ENCODE measurements around the gene FMO4. TPM values are rescaled to one million over a fixed set of nuclear protein-coding genes. Genes with fewer than 3 reads are reported as not detected.

FMO4 gene
- total and polyA plus RNA-seq, 2 experiments from 2014 or later, result 3.1 to 3.4 TPM

DNA sequence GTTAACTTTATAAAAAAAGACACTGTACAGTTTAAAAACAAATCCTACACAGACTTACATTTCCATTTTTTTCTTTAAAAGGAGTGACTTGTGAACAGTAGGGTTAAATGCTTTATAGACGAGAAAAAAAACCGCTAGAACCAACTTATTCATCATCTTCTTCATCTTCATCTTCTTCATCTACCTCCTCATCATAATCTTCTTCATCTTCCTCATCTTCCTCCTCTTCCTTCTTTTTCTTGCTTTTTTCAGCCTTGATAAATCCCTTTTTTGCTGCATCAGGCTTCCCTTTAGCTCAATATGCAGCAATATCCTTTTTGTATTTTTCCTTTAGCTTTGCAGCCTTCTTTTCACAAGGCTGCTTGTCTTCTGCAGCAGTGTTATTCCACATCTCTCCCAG, 43.2 kb upstream of the FMO4 start (continued):
- TF ChIP-seq, protein P1, sequence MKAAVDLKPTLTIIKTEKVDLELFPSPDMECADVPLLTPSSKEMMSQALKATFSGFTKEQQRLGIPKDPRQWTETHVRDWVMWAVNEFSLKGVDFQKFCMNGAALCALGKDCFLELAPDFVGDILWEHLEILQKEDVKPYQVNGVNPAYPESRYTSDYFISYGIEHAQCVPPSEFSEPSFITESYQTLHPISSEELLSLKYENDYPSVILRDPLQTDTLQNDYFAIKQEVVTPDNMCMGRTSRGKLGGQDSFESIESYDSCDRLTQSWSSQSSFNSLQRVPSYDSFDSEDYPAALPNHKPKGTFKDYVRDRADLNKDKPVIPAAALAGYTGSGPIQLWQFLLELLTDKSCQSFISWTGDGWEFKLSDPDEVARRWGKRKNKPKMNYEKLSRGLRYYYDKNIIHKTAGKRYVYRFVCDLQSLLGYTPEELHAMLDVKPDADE (IDR thresholded peaks at IDR 0.05), result no peak
- no peak for TF ChIP-seq ZNF114 (CRISPR knock-in tag; IDR thresholded peaks at IDR 0.05)
- TF ChIP-seq, protein P2, sequence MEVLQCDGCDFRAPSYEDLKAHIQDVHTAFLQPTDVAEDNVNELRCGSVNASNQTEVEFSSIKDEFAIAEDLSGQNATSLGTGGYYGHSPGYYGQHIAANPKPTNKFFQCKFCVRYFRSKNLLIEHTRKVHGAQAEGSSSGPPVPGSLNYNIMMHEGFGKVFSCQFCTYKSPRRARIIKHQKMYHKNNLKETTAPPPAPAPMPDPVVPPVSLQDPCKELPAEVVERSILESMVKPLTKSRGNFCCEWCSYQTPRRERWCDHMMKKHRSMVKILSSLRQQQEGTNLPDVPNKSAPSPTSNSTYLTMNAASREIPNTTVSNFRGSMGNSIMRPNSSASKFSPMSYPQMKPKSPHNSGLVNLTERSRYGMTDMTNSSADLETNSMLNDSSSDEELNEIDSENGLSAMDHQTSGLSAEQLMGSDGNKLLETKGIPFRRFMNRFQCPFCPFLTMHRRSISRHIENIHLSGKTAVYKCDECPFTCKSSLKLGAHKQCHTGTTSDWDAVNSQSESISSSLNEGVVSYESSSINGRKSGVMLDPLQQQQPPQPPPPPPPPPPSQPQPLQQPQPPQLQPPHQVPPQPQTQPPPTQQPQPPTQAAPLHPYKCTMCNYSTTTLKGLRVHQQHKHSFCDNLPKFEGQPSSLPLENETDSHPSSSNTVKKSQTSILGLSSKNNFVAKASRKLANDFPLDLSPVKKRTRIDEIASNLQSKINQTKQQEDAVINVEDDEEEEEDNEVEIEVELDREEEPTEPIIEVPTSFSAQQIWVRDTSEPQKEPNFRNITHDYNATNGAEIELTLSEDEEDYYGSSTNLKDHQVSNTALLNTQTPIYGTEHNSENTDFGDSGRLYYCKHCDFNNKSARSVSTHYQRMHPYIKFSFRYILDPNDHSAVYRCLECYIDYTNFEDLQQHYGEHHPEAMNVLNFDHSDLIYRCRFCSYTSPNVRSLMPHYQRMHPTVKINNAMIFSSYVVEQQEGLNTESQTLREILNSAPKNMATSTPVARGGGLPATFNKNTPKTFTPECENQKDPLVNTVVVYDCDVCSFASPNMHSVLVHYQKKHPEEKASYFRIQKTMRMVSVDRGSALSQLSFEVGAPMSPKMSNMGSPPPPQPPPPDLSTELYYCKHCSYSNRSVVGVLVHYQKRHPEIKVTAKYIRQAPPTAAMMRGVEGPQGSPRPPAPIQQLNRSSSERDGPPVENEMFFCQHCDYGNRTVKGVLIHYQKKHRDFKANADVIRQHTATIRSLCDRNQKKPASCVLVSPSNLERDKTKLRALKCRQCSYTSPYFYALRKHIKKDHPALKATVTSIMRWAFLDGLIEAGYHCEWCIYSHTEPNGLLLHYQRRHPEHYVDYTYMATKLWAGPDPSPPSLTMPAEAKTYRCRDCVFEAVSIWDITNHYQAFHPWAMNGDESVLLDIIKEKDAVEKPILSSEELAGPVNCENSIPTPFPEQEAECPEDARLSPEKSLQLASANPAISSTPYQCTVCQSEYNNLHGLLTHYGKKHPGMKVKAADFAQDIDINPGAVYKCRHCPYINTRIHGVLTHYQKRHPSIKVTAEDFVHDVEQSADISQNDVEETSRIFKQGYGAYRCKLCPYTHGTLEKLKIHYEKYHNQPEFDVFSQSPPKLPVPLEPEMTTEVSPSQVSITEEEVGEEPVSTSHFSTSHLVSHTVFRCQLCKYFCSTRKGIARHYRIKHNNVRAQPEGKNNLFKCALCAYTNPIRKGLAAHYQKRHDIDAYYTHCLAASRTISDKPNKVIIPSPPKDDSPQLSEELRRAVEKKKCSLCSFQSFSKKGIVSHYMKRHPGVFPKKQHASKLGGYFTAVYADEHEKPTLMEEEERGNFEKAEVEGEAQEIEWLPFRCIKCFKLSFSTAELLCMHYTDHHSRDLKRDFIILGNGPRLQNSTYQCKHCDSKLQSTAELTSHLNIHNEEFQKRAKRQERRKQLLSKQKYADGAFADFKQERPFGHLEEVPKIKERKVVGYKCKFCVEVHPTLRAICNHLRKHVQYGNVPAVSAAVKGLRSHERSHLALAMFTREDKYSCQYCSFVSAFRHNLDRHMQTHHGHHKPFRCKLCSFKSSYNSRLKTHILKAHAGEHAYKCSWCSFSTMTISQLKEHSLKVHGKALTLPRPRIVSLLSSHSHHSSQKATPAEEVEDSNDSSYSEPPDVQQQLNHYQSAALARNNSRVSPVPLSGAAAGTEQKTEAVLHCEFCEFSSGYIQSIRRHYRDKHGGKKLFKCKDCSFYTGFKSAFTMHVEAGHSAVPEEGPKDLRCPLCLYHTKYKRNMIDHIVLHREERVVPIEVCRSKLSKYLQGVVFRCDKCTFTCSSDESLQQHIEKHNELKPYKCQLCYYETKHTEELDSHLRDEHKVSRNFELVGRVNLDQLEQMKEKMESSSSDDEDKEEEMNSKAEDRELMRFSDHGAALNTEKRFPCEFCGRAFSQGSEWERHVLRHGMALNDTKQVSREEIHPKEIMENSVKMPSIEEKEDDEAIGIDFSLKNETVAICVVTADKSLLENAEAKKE (CRISPR knock-in tag; IDR thresholded peaks at IDR 0.05), result no peak

DNA sequence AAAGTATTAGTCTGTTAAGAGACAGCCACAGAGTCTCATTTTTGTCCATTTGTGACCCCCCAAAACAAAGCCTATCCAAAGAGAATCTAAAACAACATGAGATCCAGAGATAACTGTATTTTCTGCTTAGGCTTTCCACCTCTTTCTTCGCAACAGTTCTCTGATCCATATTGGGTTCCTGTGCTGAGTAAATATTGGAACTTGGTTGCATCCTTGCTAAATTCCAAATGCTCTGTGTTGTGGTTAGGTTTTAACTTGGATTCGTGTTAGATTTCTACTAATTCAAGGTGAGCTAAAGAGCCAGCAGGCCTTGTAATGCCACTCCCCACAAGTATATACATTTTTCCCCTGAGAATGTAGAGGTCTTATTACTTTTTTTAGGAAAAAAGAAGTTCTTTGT, 36.4 kb upstream of the FMO4 start:
- Histone ChIP-seq H2AFZ (no peak overlapping the region), H3F3A (replicated peaks; ENCODE audit: low read depth) (no peaks in the 10 kb centered on the region), H3K27me3 (ENCODE audit: insufficient read depth) (no peaks in the 10 kb centered on the region), H4K20me1 (replicated peaks; ENCODE audit: insufficient read depth) (no peaks in the 10 kb centered on the region), H3K79me2 (replicated peaks; ENCODE audit: insufficient read depth) (no peaks in the 10 kb centered on the region), H3K4me3 (no peak overlapping the region), H3K9me2 (ENCODE audit: insufficient read depth) (0 out of 2 replicates have a peak, but pooled peaks cover 6% of the 10 kb centered on the region), H3K27ac (ENCODE audit: low read depth) (no peak overlapping the region), H3K4me1 (ENCODE audit: insufficient read depth) (peaks cover 8% of the 10 kb centered on the region; the same call in 1 of the 2 replicates), H3K36me3 (ENCODE audit: insufficient read depth) (no peaks in the 10 kb centered on the region; the same call in 1 of the 2 replicates), H3K4me2 (no peak overlapping the region)
- TF ChIP-seq POLR2AphosphoS5 (IDR thresholded peaks at IDR 0.05; ENCODE audit: low read depth) (no peak), ZNF114 (CRISPR knock-in tag; IDR thresholded peaks at IDR 0.05) (no peak), EZH2 (IDR thresholded peaks at IDR 0.05; ENCODE audit: low read depth, unreplicated experiment) (no peak), CREB1 (CRISPR knock-in tag; IDR thresholded peaks at IDR 0.05; ENCODE audit: low read depth) (no peak), ZNF331 (CRISPR knock-in tag; IDR thresholded peaks at IDR 0.05; ENCODE audit: low read depth) (no peak)
- TF ChIP-seq, protein P2 (CRISPR knock-in tag; IDR thresholded peaks at IDR 0.05), result no peak
- H3K9me3 Mint-ChIP-seq, result no peaks in the 10 kb centered on the region
- peaks cover 15% of the 10 kb centered on the region for H3K4me1 Mint-ChIP-seq
- no peak for DNase-seq (ENCODE audit: low spot score)
- H3K4me3 Mint-ChIP-seq, result no peak overlapping the region
- no peaks in the 10 kb centered on the region for H3K36me3 Mint-ChIP-seq (ENCODE audit: low read depth)
- H3K27me3 Mint-ChIP-seq (ENCODE audit: insufficient read depth, low read depth, poor library complexity), result peaks cover 2% of the 10 kb centered on the region
- no peak for ATAC-seq
- no peak overlapping the region for H3K27ac Mint-ChIP-seq

Measured in GM23338 (cell line).